ENCODE measurements around the gene PIAS4. TPM values are rescaled to one million over a fixed set of nuclear protein-coding genes. Genes with fewer than 3 reads are reported as not detected.
A peak's percentile ranks its signal among the peaks of the same experiment; 100 is the strongest.

Gene PIAS4
- total and polyA plus RNA-seq, 2 experiments from 2014 or later, result 9.6 to 35.4 TPM

DNA sequence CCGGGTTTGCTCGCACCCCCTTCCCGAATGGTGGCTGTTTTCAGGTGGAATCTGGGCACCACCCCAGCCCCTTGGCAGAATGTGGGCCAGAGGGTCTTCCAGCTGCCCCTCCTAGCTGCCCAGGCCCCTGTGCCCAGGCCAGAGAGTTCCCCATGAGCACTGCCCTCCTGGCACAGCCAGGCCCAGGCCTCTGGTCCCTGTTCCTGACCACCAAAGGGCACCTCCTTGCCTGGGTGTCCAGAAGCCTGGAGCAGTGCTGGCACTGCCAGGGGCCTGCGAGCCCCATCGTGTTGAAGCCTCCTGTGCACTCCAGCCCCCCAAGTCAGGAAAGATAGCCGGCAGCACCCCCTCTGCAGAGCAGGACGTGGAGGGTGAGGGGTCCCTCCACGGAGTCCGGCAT, 23.4 kb downstream of the PIAS4 start:
- no peaks in the 10 kb centered on the region for H3K9me3 ChIP-seq (ENCODE audit: low read depth)
- TF ChIP-seq, protein P1, sequence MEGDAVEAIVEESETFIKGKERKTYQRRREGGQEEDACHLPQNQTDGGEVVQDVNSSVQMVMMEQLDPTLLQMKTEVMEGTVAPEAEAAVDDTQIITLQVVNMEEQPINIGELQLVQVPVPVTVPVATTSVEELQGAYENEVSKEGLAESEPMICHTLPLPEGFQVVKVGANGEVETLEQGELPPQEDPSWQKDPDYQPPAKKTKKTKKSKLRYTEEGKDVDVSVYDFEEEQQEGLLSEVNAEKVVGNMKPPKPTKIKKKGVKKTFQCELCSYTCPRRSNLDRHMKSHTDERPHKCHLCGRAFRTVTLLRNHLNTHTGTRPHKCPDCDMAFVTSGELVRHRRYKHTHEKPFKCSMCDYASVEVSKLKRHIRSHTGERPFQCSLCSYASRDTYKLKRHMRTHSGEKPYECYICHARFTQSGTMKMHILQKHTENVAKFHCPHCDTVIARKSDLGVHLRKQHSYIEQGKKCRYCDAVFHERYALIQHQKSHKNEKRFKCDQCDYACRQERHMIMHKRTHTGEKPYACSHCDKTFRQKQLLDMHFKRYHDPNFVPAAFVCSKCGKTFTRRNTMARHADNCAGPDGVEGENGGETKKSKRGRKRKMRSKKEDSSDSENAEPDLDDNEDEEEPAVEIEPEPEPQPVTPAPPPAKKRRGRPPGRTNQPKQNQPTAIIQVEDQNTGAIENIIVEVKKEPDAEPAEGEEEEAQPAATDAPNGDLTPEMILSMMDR (IDR thresholded peaks at IDR 0.05; ENCODE audit: low read depth, low read length), result no peak
- no peak overlapping the region for H3K27ac ChIP-seq
- DNase-seq (ENCODE audit: low read depth in 1 of 2, low spot score in 1 of 2), result no peak
- no peaks in the 10 kb centered on the region for H3K4me1 ChIP-seq (ENCODE audit: low read depth)
- H3K36me3 ChIP-seq, result peaks cover 21% of the 10 kb centered on the region
- H3K27me3 ChIP-seq, result no peaks in the 10 kb centered on the region
- no peak overlapping the region for H3K4me3 ChIP-seq

DNA sequence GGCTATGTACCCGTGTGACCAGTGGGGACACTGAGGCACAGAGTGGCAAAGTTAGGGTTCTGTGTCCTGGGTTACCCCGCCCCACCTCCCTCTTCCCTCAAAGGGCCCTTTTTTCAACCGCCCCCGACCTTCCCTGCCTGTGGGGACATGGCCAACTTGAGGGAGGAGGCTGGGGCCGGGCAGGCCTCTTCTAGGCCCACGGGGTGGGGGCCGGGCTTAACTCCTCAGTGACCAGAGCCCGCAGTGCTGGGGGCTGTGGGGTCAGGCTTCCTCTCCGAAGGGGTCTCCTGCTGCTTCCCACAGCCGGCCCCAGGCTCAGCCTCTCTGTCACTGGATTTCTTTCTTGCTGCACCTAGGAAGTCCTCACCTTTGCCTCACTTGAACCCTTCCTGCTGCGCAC, 23.9 kb downstream of the PIAS4 start:
- DNase-seq (ENCODE audit: low read depth in 1 of 2, low spot score in 1 of 2), result no peak

DNA sequence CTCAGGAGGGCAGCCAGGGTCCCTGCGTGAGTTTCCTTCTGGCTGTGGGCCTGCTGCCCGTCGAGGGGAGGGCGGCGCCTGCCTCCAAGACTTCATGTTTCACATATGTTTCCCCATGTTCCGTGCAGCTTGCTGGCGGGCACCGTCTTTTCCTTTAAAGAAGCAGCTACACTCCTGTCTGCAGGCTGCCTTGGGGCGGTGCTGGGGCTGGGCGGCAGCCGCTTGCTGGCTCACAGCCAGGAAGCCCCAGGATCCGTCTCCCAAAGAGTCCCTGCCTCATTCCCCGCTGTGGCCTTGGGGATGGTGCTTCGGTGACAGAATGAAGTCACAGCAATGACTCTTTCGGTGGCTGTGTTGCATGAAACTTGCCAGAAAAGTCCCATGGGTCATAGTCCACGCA, 24.9 kb downstream of the PIAS4 start:
- Histone ChIP-seq H3K4me1 (ENCODE audit: low read depth) (no peaks in the 10 kb centered on the region), H3K36me3 (peaks cover 23% of the 10 kb centered on the region), H3K9me3 (ENCODE audit: low read depth) (no peaks in the 10 kb centered on the region), H3K4me3 (no peak overlapping the region), H3K27ac (peak overlapping the region; percentile 30), H3K27me3 (no peaks in the 10 kb centered on the region)
- TF ChIP-seq, protein P1 (IDR thresholded peaks at IDR 0.05; ENCODE audit: low read depth, low read length), result no peak
- DNase-seq (ENCODE audit: low read depth in 1 of 2, low spot score in 1 of 2), result no peak

More for the DNA sequence above, 23.9 kb downstream of the PIAS4 start:
- TF ChIP-seq, protein P1 (IDR thresholded peaks at IDR 0.05; ENCODE audit: low read depth, low read length), result no peak
- Histone ChIP-seq H3K27ac (no peak overlapping the region), H3K4me1 (ENCODE audit: low read depth) (no peaks in the 10 kb centered on the region), H3K4me3 (no peak overlapping the region), H3K9me3 (ENCODE audit: low read depth) (no peaks in the 10 kb centered on the region), H3K36me3 (peaks cover 21% of the 10 kb centered on the region), H3K27me3 (no peaks in the 10 kb centered on the region)

DNA sequence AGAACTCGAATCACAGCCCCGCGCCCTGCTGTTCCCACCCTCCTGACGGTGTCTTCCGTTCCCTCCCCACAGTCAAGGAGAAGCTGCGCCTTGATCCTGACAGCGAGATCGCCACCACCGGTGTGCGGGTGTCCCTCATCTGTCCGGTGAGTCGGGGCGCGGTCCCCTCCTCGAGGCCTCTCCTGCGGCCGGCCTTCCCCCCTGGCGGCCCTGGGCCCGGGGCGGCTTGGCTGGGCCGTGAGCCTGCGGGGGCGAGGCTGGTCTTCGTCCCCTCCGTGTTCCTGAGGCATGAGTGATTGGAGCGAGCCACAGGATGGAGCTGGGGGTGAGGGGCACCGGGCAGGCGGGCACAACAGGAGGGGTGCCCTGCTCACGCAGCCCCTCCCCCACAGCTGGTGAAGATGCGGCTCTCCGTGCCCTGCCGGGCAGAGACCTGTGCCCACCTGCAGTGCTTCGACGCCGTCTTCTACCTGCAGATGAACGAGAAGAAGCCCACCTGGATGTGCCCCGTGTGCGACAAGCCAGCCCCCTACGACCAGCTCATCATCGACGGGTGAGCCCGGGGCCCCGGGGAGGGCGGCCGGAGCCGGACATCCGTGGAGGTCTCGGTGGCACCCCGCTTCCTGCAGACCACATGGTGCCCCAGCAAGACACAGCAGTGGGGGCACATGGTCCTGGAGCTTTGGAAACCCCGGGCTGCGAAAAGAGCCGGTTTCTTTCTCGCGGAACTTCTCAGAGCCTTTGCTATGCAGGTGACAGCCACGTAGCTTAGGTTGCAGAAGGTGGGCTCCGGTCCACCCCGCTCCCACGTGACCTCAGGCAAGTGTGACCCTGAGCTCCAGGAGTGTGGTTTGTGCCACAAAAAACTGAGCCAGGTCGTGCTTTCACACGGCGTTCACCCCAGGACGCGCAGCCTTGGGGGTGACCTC, 25.8 kb downstream of the PIAS4 start:
- no peak overlapping the region for H3K4me3 ChIP-seq
- H3K36me3 ChIP-seq, result peaks cover 28% of the 10 kb centered on the region
- TF ChIP-seq, protein P1 (IDR thresholded peaks at IDR 0.05; ENCODE audit: low read depth, low read length), result no peak
- no peaks in the 10 kb centered on the region for H3K27me3 ChIP-seq
- no peak for DNase-seq (ENCODE audit: low read depth in 1 of 2, low spot score in 1 of 2)
- H3K27ac ChIP-seq, result peak overlapping the region; percentile 39
- H3K9me3 ChIP-seq (ENCODE audit: low read depth), result no peaks in the 10 kb centered on the region
- no peaks in the 10 kb centered on the region for H3K4me1 ChIP-seq (ENCODE audit: low read depth)

DNA sequence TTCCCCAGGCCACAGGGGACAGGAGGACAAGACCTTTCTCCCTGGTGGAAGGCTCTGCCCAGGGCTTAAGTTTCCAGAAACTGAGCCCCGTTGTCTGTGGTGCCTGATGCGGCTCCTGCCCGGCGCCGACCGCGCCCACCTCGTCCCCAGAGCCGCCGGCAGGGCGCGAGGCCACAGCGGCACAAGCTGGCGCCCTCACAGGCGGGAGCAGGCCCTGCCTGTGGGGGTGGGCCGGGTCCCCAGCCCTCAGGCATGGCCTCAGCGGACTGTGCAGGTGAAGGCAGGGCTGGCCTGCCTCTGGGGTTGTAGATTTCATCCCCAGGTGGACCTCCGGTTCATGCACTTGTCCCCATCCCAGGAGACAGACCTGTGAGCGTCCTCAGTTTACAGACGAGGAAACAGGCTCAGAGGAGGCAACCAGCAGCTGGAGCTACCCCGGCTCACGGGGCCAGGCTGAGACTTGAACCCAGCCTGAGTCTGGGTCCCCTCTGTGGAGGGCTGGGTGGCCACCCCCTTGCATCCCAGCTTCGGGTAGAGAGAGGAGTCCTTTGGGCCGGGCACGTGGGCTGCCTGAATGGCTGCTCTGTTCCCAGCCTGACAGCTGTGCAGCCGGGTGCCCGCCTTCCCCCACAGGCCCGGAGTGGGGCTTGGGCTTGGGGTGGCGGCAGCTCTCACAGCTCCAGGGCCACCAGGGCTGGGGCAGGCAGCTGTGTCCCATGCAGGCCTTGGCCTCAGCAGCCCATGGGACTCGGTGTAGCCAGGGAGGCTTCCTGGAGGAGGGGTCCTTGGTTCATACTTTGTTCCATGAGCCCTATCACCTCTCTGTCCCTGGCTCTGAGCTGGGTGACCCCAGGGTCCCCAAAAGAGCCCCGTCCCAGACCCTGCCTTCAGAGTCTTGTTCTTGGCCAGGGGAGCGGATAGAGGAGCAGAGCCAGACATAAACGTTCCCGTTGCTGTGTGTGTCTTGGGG, 26.8 kb downstream of the PIAS4 start:
- no peaks in the 10 kb centered on the region for H3K4me1 ChIP-seq (ENCODE audit: low read depth)
- H3K27me3 ChIP-seq, result no peaks in the 10 kb centered on the region
- H3K27ac ChIP-seq, result peak overlapping the region; percentile 39
- no peaks in the 10 kb centered on the region for H3K9me3 ChIP-seq (ENCODE audit: low read depth)
- H3K4me3 ChIP-seq, result no peak overlapping the region
- DNase-seq (ENCODE audit: low read depth in 1 of 2, low spot score in 1 of 2), result no peak
- TF ChIP-seq, protein P1 (IDR thresholded peaks at IDR 0.05; ENCODE audit: low read depth, low read length), result no peak
- peaks cover 21% of the 10 kb centered on the region for H3K36me3 ChIP-seq

Data from cardiac muscle cell (in vitro differentiated cells and primary cell).